Measurements from ENCODE around the gene NCKAP5L.

NCKAP5L gene

DNA sequence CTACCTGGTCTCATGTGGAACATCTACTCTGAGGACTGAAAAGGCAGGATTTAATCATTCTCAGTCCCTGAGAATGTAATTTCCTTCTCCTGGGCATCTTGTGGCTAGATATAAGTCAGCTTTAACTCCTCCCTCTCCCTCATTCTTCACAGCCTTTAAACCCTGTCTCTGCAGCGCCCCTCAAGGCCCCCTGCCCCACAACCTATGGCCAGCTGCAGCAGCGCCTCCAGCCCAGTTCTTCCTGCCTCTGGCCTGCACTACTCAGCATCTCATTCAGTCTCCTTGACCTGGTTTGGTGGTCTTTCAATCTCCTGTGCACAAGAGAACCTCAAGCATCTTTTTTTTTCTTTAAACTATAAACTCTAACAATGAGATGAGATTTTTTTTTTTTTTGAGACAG is 29.3 kb downstream of the NCKAP5L start:
- TF ChIP-seq CTCF (IDR thresholded peaks at IDR 0.05; ENCODE audit: low read depth, low read length, missing control alignments) = no peak
- no peak for DNase-seq (ENCODE audit: low read depth)
- no peak overlapping the region for H3K4me3 ChIP-seq (ENCODE audit: low read depth, low read length)

GRCh38 chr12:49798248-49798647 is 30.0 kb downstream of the NCKAP5L start:
- H3K4me3 ChIP-seq (ENCODE audit: low read depth, low read length) = no peak overlapping the region
- DNase-seq (ENCODE audit: low read depth) = no peak
- TF ChIP-seq CTCF (IDR thresholded peaks at IDR 0.05; ENCODE audit: low read depth, low read length, missing control alignments) = no peak

DNA sequence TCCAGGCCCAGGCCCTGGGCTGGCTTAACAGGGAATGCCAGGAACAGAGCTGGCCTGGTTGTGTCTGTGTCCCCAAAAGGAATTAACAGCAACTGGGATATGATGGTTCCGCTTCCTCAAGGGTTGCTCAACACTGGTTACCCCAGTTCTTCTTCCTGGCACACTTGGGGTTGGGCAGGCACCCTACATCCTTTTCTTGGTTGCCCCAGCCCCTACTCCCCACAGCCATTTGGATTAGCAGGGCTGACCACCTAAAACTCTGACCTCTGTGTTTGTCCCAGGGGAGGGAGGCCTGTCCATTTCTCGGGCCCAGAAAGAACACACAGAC is 30.8 kb downstream of the NCKAP5L start:
- TF ChIP-seq CTCF (IDR thresholded peaks at IDR 0.05; ENCODE audit: low read depth, low read length, missing control alignments) = no peak
- DNase-seq (ENCODE audit: low read depth) = no peak
- H3K4me3 ChIP-seq (ENCODE audit: low read depth, low read length) = no peak overlapping the region

DNA sequence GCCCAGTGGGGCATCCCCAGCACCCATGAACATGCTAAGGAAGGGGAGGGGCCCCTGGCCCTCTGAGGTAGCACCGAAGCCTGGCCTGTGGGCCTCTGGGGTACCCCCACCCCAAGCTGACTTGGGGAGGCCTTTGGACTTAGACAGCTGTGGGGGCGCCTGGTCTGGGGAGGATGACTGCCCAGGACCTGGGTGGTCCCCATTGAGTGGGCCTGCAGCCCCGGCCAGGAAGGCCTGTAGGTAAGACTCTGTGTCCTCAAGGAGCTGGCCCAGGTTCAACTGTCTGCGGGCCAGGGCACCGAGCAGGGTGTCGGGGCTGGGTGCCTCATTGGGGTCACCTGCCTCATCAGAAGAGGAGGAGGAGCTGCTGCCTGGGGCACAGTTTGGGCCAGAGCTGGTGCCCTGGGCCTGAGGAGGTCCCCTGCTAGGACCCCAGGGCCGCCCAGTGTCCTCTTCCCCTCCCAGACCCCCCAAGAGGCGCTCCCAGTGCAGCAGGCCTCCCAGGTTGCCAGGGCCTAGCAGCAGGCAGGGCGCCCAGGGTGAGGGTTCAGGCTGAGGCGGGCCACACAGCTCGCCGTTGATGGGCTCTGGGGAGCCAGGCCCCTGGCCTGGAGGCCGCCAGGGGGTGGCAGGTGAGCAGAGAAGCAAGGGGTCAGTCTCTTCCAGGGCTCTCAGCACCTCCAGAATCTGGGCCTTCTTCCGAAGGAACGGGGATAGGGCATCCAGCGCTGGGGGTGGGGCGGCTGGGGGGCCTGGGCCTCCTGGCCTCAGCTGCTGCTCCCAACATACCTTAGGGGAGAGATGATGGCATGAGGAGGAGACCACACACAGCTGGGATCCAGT is 31.4 kb downstream of the NCKAP5L start:
- no peak for TF ChIP-seq CTCF (IDR thresholded peaks at IDR 0.05; ENCODE audit: low read depth, low read length, missing control alignments)
- H3K4me3 ChIP-seq (ENCODE audit: low read depth, low read length) = no peak overlapping the region
- no peak for DNase-seq (ENCODE audit: low read depth)

DNA sequence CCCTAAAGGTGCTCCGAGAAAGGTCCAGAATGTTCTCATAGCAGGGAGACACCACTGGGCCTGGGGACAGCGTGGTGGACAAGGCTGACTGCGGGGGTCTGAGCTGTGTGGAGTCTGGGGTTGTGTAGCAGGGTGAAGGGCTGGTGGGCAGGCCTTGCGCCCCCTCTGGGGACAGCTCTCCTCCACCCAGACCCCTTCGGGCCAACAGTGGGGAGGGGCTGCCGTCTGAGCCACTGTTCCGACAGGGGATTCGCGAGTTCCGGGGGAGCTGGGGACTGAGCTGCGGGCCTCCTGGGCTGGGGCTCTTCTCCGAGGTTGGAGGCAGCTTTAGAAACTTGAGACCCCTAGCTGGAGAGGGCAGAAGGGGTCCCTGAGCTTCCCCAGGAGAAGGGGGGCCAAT is 32.1 kb downstream of the NCKAP5L start:
- DNase-seq (ENCODE audit: low read depth) = no peak
- no peak for TF ChIP-seq CTCF (IDR thresholded peaks at IDR 0.05; ENCODE audit: low read depth, low read length, missing control alignments)
- H3K4me3 ChIP-seq (ENCODE audit: low read depth, low read length) = no peak overlapping the region

- no peak for DNase-seq (ENCODE audit: low read depth)
- TF ChIP-seq CTCF (IDR thresholded peaks at IDR 0.05; ENCODE audit: low read depth, low read length, missing control alignments) = no peak
- no peak overlapping the region for H3K4me3 ChIP-seq (ENCODE audit: low read depth, low read length)
Measured at GRCh38 chr12:49795654-49796105, 32.5 kb downstream of the NCKAP5L start.

All from GM12864 (cell line).